ENCODE results near the gene CDX1.

CDX1 gene

GRCh38 chr5:150163547-150164059 is 3.0 kb upstream of the CDX1 start:
- DNase-seq = no peak

GRCh38 chr5:150164211-150164980 is 2.2 kb upstream of the CDX1 start:
- no peak for DNase-seq

GRCh38 chr5:150166037-150166649 is 435 bp upstream of the CDX1 start:
- no peak for DNase-seq

DNA sequence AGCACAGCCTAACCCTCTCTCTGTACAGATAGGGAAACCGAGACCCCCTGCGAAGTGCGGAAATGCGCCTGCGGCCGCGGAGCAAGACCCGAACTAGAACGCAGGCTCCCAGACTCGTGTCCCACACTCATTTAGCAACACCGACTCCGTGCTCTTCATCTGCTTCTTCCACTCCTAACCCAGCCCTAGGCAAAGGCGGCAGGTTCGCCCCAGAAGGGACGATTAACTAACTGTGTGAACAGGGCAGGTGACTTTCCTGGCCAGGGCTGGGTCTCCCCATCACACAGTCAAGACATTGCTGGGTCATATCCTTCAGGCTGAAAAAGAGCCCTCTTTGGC is 903 bp downstream of the CDX1 start:
- DNase-seq = no peak

DNA sequence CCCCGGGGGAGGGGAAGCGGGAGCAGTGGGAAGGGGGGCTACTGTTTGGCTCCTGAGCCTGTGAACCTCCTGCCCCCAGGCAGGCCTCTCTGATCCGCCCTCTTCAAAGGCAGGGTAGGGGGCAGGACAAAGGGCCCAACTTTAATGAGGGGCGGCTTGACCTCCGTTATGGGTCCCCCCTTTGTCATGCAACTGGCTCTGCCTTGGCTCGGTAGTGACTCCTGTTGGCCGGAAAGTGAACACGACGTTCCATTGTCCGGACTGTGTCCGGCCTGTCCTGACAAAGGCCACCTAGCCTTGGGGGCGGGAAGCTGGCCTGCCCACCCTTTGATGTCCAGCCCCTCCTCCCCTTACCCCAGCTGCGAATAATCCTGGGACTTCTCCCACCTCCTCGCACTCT is 1.3 kb downstream of the CDX1 start:
- no peak for DNase-seq

DNA sequence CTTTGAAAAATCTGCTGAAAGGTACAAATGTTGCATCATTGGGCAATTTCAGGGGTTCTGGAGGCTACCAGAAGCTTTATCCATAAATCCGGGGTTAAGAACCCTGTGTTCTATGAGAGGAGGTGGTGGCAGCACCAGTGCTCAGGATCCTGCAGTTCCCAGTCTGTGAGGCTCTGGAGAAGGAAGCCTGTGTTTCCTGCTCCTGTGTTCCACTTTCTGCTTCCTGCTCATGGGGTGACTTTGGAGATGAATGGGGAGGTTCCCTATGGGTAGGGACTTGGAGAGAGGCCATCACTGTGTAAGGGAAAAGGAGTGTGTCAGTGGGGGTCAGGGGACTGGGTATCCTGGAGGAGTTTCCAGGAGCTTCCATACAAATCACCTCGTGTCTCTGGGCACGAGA is 2.3 kb downstream of the CDX1 start:
- DNase-seq = no peak

GRCh38 chr5:150172145-150172544 is 5.6 kb downstream of the CDX1 start:
- no peak for DNase-seq

DNA sequence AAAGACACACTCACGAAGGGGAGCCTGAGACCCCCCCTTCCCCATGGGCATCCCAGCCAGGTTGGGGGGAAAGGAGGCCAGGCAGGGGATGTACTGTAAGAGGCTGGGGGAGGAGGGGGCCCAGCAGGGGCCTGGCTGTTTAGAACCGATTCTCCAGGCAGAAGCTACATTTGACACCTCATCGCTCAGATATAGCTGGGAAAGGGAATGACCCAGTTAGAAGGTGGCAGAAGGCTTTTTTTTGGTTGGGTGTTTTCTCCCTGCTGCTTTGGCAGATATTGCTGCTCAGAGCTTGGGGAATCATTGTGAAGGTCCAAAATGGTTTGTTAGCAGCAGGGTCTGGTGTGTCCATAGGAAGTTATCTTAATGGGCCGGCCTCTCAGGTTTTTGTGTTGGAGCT is 6.0 kb downstream of the CDX1 start:
- no peak for DNase-seq

GRCh38 chr5:150173161-150173560 is 6.6 kb downstream of the CDX1 start:
- no peak for DNase-seq

DNA sequence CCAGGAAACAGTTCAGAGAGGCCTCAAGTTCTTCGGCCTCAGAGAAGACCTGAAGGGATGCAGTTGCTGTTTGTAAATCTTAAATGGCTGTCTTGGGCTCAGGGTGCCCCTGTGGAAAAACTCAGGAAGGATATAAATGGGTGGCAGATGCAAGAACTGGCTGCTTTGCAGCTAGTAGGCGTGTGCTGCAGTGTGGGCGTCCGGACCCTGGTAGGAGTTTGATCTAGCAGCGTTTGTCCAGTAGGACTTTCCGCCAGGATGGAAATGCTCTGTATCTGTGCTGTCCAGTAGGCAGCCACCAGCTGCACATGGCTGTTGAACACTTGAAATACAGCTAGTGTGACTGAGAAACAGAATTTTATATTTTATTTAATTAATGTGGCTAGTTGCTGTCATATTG is 7.7 kb downstream of the CDX1 start:
- DNase-seq = no peak

DNA sequence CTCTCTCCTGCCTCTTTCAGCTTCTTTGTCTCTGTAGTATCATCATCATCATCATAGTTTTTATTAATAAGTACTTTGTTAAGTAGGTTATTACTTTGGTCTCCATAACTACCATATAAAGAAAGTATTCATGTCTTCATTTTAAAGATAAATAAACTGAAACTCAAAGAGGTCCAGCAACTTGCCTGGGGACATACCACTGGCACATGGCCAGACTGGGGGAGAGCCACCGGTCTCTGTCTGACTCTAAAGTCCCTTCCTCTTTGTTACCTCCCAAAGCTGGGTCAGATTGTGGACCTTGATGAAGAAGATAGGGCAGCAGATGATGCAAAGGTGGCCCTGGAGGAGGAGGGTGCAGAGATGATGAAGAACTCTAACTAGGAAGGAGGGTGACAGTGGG is 8.5 kb downstream of the CDX1 start:
- no peak for DNase-seq

- no peak for DNase-seq
These were observed 9.0 kb downstream of the CDX1 start for GRCh38 chr5:150175536-150175935.

DNA sequence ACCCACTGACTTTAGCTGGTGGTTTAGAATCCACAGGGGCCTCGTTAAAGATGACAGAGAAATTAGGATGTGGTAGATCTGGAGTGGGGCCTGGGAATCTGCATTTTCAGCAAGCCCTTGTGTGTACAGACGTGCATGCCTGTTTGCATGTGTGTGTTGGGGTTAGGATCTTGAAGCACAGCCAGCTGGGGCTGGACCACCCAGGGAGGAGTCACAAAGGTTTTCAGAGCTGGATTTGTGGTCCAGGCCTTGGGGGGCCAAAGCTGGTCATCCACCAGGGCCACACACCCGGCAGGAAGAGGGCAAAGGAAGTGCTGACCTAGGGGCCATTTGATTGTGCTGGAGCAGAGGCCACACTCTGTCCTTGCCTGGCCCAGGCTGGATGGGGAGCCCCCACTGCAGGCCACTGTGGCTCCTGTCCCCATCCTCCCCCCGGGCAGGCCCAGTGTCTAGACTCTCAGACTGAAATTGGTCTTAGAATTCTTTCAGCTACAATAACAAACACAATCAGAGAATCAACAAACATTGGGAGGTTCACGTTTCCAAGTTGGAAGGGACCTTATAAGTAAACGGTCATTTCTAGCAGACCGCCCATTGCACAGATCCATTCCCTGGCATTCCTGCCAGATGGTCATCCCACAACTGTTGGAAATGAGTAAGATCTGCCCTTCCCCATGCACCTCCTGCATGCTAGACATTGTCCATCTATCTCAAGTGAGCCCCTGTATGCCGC is 10.3 kb downstream of the CDX1 start:
- no peak for DNase-seq

DNA sequence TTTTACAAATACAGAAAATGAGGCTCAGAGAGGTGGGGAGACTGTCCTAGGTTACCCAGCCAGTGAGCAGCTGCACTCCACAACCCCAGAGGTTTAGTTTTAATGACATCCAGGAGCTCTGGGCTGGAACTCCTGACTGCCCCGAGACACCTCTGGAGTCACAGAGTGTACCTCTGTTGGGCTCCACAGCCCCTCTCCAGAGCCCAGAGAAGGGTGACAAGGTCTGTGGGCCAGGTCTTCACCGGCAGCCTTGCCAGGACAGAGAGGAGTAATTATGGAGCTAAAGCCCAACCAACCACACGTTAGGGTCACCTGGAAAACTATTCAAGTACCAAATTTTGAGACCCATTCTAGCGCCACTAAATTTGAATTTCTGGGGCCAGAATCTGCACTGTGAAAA is 11.1 kb downstream of the CDX1 start:
- DNase-seq = no peak

- no peak for DNase-seq
These were observed 11.7 kb downstream of the CDX1 start for GRCh38 chr5:150178262-150178661.

DNA sequence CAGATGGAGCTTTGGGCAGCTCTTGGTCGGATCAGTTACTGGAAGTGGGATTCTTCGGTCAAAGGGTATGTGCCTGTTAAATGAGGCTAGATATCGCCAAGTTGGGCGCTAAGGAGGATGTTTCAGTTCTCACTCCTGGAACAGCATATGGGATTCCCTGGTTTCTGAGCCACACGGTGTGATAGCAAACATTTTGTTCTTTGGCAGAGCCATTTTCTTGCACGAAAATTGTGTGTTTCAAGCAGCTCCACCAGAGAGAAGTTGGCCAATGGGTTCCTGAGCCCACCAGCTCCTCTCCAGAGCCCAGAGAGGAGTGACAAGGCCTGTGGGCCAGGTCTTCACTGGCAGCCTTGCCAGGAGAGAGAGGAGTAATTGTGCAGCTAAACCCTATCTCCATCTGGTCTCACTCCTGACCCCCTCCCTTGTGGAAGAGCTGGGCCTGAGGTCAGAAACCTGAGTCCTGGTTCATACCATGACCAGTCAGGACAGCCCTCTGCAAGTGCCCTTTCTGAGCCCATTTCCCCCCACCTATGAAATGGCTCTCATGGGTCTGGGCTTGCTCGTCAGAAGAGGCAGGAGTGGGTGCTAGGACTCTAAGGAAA is 12.5 kb downstream of the CDX1 start:
- no peak for DNase-seq

DNA sequence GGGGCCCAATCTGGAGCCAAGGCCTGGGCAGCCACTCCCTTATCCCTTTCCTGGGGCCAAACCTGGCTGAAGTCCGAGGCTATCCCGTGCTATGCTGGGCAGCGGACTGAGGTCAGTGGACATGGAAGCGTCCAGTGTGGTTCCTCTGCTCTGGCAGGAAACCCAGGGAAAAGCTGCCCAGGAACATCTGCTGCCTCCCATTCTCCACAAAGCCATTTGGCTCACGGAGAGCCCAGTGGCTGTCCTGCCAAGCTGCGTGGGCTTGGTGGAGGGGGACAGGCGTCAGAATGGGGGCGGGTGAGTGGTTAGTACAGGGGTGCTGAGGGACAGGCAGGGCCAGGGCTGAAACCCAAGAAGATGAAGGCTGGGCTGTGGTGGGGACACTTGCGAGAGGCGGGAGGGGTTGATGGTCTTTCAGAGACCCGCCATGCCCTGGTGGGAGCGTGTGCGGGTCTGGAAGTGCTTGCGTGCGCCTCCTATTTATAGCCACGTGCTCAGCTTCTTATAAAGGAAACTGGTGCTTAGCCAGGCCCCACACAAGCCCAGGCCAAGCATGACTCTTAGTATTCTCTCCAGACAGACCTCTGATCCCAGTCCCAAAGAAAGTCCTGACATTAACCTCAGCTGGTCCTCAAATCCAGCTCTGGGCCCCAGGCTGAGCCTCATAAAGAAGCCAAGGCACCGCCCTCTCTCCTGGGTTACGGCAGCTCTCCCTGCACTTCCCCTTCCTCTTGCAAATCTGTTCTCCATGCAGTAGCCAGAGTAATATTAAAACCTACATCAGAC is 13.9 kb downstream of the CDX1 start:
- no peak for DNase-seq

DNA sequence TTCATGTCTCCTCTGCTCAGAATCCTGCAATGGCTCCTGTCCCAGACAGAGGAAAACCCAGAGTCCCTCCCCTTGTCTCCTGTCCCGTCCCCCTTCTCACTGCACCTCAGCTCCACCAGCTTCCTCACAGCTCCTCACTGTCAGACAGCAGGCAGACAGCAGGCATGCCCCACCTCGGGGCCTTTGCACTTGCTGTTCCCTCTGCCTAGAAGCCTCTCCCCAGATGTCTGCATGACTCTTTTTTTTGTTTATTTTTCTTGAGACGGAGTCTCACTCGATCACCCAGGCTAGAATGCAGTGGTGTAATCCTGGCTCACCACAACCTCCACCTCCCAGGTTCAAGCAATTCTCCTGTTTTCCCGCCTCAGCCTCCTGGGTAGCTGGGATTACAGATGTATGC is 14.4 kb downstream of the CDX1 start:
- DNase-seq = no peak

GRCh38 chr5:150181766-150182545 is 15.4 kb downstream of the CDX1 start:
- no peak for DNase-seq

- DNase-seq = no peak
These were observed 16.2 kb downstream of the CDX1 start for GRCh38 chr5:150182774-150183173.

DNA sequence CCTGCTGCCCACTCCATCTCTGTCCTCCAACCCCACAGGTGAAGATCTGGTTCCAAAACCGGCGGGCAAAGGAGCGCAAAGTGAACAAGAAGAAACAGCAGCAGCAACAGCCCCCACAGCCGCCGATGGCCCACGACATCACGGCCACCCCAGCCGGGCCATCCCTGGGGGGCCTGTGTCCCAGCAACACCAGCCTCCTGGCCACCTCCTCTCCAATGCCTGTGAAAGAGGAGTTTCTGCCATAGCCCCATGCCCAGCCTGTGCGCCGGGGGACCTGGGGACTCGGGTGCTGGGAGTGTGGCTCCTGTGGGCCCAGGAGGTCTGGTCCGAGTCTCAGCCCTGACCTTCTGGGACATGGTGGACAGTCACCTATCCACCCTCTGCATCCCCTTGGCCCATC is 16.9 kb downstream of the CDX1 start:
- DNase-seq = no peak

DNA sequence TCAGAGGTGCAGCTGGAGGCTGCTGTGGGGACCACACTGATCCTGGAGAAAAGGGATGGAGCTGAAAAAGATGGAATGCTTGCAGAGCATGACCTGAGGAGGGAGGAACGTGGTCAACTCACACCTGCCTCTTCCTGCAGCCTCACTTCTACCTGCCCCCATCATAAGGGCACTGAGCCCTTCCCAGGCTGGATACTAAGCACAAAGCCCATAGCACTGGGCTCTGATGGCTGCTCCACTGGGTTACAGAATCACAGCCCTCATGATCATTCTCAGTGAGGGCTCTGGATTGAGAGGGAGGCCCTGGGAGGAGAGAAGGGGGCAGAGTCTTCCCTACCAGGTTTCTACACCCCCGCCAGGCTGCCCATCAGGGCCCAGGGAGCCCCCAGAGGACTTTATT is 17.4 kb downstream of the CDX1 start:
- no peak for DNase-seq

All from NCI-H1417 (cell line).